PC-3 (cell line): ENCODE measurements around the gene CFD. TPM values are rescaled to one million over a fixed set of nuclear protein-coding genes. Genes with fewer than 3 reads are reported as not detected.
A peak's percentile ranks its signal among the peaks of the same experiment; 100 is the strongest.

Experiments
- ATAC-seq: fragments of 200-7000 bp; cut with Tn5 transposase; 2 replicates; pipeline ENCODE4 v1.9.1; 2020; ENCODE audit warnings: mild to moderate bottlenecking, moderate library complexity
- Bru-seq: library from RNA; stranded (reverse); fragments of 400-500 nt; gene quantifications from one replicate; lab custom pipeline; 2021; lab: Mats Ljungman, UMichigan
- BruChase-seq, 2 experiments: library from RNA; stranded (reverse); fragments of 400-500 nt; gene quantifications; one replicate each; lab custom pipeline; 2021; lab: Mats Ljungman, UMichigan
- BruUV-seq: library from RNA; stranded (reverse); fragments of 400-500 nt; replicated peaks from 2 replicates; lab custom pipeline; 2021; lab: Mats Ljungman, UMichigan
- CTCF ChIA-PET: fragments of 300-600 bp; sonication (Branson Sonifier 250); formaldehyde crosslinking; loops from one replicate; lab custom pipeline; 2022; ENCODE audit warnings: antibody characterized with exemption; lab: Charles Lee
- POLR2A ChIA-PET: fragments of 300-600 bp; sonication (Branson Sonifier 250); formaldehyde crosslinking; loops from one replicate; lab custom pipeline; 2022; ENCODE audit warnings: antibody characterized with exemption; ENCODE audit not compliant: unreplicated experiment; lab: Charles Lee
- DNase-seq: peaks from one replicate; pipeline ENCODE4 v3.0.0-alpha.2; 2015
- H2AFZ ChIP-seq: fragments of 300-600 bp; sonication (generic); 2 replicates; pipeline ENCODE4 v1.6.0; 2016; ENCODE audit warnings: antibody characterized with exemption, low read length
- H3F3A ChIP-seq: fragments of 300-600 bp; sonication (generic); one replicate; pipeline ENCODE4 v1.6.0; 2017; ENCODE audit warnings: antibody characterized with exemption, low read length, control low read depth, mild to moderate bottlenecking; ENCODE audit not compliant: unreplicated experiment
- H3K27ac ChIP-seq: fragments of 300-600 bp; sonication (generic); 2 replicates; pipeline ENCODE4 v1.5.1; 2016; ENCODE audit warnings: mild to moderate bottlenecking, low read length
- H3K27me3 ChIP-seq: fragments of 300-600 bp; sonication (generic); 2 replicates; pipeline ENCODE4 v1.6.1; 2016; ENCODE audit warnings: low read length, mixed read lengths
- H3K36me3 ChIP-seq: fragments of 300-600 bp; sonication (generic); 2 replicates; pipeline ENCODE4 v1.6.1; 2016; ENCODE audit warnings: low read depth, mixed run types, low read length, mixed read lengths
- H3K4me1 ChIP-seq: fragments of 300-600 bp; sonication (generic); 2 replicates; pipeline ENCODE4 v1.5.1; 2016; ENCODE audit warnings: low read length; ENCODE audit not compliant: insufficient read depth
- H3K4me2 ChIP-seq: fragments of 300-600 bp; sonication (generic); 2 replicates; pipeline ENCODE4 v1.6.0; 2016; ENCODE audit warnings: low read length
- H3K4me3 ChIP-seq: fragments of 300-600 bp; sonication (generic); 2 replicates; pipeline ENCODE4 v1.5.1; 2016; ENCODE audit warnings: mild to moderate bottlenecking, low read length, mixed read lengths
- H3K79me2 ChIP-seq: fragments of 300-600 bp; sonication (generic); 2 replicates; pipeline ENCODE4 v1.6.1; 2017; ENCODE audit warnings: low read length, mixed read lengths
- H3K9ac ChIP-seq: fragments of 300-600 bp; sonication (generic); 2 replicates; pipeline ENCODE4 v1.6.0; 2016; ENCODE audit warnings: mild to moderate bottlenecking, low read length
- H3K9me2 ChIP-seq: fragments of 300-600 bp; sonication (generic); replicated peaks from 2 replicates; pipeline ENCODE4 v1.6.1; 2016; ENCODE audit warnings: mixed run types, low read length, mixed read lengths
- H3K9me3 ChIP-seq: fragments of 300-600 bp; sonication (generic); 2 replicates; pipeline ENCODE4 v1.6.1; 2016; ENCODE audit warnings: low read length, mixed read lengths
- H4K20me1 ChIP-seq: fragments of 300-600 bp; sonication (generic); 2 replicates; pipeline ENCODE4 v1.6.1; 2016; ENCODE audit warnings: low read length, mixed read lengths
- EZH2 ChIP-seq: fragments of 300-600 bp; sonication (generic); IDR thresholded peaks from one replicate; pipeline ENCODE4 v1.6.1; 2017; ENCODE audit warnings: antibody characterized with exemption, mild to moderate bottlenecking, low read length; ENCODE audit not compliant: unreplicated experiment
- EZH2phosphoT487 ChIP-seq: fragments of 300-600 bp; sonication (generic); IDR thresholded peaks from 2 replicates; pipeline ENCODE4 v1.6.1; 2018; ENCODE audit warnings: mild to moderate bottlenecking, antibody characterized with exemption, low read length, borderline replicate concordance
- intact Hi-C: fragments of 100-400 bp; cut with micrococcal nuclease; formaldehyde crosslinking; loops from 2 replicates; pipeline ENCODE4 v1.9.0; 2023
- long read RNA-seq: library from polyadenylated mRNA; unstranded; transcript quantifications from one replicate; pipeline ENCODE4 v2.0.0, GENCODE V29; 2021; ENCODE audit not compliant: unreplicated experiment
- total RNA-seq: library from RNA; depleted of rRNA; stranded (reverse); fragments of >200 nt; gene quantifications from 2 replicates; pipeline ENCODE4 v1.2.3, GENCODE V29; 2014; rRNA removed
- TF ChIP-seq, protein P1 (sequence below): fragments of 300-600 bp; sonication (generic); conservative IDR thresholded peaks from 2 replicates; pipeline ENCODE4 v1.5.1; 2017; ENCODE audit warnings: antibody characterized with exemption, low read depth, mild to moderate bottlenecking, low read length

CFD gene
- total RNA-seq = 22.4 and 38.0 TPM in 2 replicates
- percentile 49 among the genes with signal in this experiment for Bru-seq, nascent RNA
- BruChase-seq, experiment 1, labeled RNA remaining after a 6-hour chase = percentile 26 among the genes with signal in this experiment
- BruChase-seq, experiment 2, labeled RNA remaining after a 2-hour chase = percentile 48 among the genes with signal in this experiment
- long read RNA-seq, transcript CFD-201 (5 exons, 1,201 nt) = major isoform, 9 of 27 reads
- long read RNA-seq, partial matches to known transcripts = 10 of 27 reads
- long read RNA-seq, other reads (novel, unspliced or antisense) = 8 of 27 reads

DNA sequence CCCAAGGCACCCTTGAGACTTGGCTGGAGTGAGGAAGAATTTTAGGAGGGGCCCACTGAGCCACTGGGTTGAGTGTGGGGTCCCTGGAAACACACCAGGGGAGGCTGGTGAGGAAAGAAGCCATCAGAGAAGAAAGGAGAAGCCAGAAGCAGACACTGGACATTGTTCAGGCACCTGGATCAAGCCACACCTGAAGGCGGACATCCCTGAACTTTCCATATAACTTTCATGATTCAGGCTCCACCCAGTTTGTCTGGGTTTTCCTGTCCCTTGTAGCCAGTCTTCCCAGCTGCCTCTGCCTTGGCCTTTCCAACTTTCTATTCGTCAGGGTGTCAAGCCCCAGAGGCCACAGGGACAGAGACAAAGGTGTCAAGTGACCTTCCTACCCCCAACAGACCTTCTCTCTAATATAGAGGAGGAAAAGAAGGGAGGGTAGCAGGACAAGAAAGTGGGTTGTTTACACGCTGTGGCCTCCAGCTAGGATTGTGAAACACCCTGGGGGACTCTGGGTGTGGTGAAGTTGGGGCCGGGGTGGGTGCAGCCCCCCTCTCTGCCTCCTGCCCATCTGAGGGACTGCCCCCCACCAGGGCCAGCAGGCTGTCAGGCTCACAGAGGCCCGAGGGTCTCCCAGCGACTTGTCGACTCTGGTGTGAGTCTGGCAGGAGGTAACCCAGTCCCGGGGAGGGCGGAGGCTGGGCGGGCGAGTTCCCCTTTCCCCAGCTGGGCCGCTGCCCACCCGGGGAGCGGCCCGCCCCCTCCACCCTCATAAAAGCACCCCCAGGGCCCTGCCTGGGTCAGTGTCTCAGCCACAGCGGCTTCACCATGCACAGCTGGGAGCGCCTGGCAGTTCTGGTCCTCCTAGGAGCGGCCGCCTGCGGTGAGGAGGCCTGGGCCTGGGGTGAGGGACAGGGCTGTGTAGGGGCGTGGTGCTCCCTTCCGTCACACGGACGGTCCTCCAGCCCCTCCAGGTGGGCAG lies at the start of gene CFD:
CFD (plus strand) TSS at position 797 of the 976 bp plus-strand sequence; CDS start at position 823, 26 bp downstream.
- TF ChIP-seq, protein P1, sequence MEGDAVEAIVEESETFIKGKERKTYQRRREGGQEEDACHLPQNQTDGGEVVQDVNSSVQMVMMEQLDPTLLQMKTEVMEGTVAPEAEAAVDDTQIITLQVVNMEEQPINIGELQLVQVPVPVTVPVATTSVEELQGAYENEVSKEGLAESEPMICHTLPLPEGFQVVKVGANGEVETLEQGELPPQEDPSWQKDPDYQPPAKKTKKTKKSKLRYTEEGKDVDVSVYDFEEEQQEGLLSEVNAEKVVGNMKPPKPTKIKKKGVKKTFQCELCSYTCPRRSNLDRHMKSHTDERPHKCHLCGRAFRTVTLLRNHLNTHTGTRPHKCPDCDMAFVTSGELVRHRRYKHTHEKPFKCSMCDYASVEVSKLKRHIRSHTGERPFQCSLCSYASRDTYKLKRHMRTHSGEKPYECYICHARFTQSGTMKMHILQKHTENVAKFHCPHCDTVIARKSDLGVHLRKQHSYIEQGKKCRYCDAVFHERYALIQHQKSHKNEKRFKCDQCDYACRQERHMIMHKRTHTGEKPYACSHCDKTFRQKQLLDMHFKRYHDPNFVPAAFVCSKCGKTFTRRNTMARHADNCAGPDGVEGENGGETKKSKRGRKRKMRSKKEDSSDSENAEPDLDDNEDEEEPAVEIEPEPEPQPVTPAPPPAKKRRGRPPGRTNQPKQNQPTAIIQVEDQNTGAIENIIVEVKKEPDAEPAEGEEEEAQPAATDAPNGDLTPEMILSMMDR = no peak
- TF ChIP-seq EZH2 (no peak), EZH2phosphoT487 (no peak)
- CTCF ChIA-PET = no interaction called here
- Histone ChIP-seq H3K9ac (peak within 1 kb of the TSS; percentile 35; the same call in 1 of the 2 replicates), H3K27me3 (no peaks in the 10 kb centered on the region), H3F3A (no peaks in the 10 kb centered on the region), H4K20me1 (no peaks in the 10 kb centered on the region), H2AFZ (peak within 1 kb of the TSS; percentile 63; the same call in 1 of the 2 replicates), H3K4me3 (peak within 1 kb of the TSS; percentile 69), H3K27ac (no peak within 1 kb of the TSS), H3K9me2 (no peaks in the 10 kb centered on the region), H3K79me2 (no peaks in the 10 kb centered on the region), H3K36me3 (no peaks in the 10 kb centered on the region), H3K4me1 (no peaks in the 10 kb centered on the region), H3K4me2 (peak within 1 kb of the TSS; percentile 73), H3K9me3 (no peaks in the 10 kb centered on the region)
- DNase-seq = no peak
- POLR2A ChIA-PET = interaction anchor here (0.5 kb wide), 1 partner anchor 144 kb away, joined by 3 read pairs; no protein-coding TSS in a partner anchor
- no peak for ATAC-seq
- intact Hi-C loops = no loop called here
- BruUV-seq = no TSS peak

DNA sequence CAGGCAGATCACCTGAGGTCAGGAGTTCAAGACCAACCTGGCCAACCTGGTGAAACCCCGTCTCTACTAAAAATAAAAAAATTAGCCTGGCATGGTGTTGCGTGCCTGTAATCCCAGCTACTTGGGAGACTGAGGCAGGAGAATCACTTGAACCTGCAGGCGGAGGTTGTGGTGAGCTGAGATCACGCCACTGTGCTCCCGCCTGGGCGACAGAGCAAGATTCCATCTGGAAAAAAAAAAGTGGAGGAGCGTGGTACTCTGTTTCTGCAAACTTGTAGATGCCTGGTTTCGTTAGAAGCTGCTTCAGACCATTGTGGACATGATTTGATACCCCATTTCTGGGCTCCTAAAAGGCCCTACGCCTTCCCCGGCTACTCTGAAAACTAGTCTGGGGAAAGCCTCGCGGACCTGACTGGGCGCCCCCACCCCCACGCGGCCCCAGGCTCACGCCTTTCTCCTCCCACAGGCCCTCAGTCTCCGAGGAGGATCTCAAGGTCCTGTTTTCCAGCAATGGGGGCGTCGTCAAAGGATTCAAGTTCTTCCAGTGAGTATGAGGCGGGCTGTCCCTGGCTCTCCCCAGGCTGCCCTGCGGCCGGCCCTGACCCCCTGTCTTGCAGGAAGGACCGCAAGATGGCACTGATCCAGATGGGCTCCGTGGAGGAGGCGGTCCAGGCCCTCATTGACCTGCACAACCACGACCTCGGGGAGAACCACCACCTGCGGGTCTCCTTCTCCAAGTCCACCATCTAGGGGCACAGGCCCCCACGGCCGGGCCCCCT lies 49.2 kb upstream of the CFD start:
- no peaks in the 10 kb centered on the region for H3K27me3 ChIP-seq
- peaks cover 28% of the 10 kb centered on the region for H3K79me2 ChIP-seq
- CTCF ChIA-PET = no interaction called here
- ATAC-seq (no peak), DNase-seq (no peak)
- intact Hi-C loops = no loop called here
- H3K27ac ChIP-seq = no peak overlapping the region
- peaks cover 28% of the 10 kb centered on the region for H4K20me1 ChIP-seq
- no peaks in the 10 kb centered on the region for H3K9me2 ChIP-seq
- no TSS peak for BruUV-seq
- no peak overlapping the region for H3K4me3 ChIP-seq
- H3K36me3 ChIP-seq = peaks cover 43% of the 10 kb centered on the region
- H3K9ac ChIP-seq = no peak overlapping the region
- TF ChIP-seq, protein P1 = no peak
- TF ChIP-seq EZH2 (no peak), EZH2phosphoT487 (no peak)
- H3F3A ChIP-seq = no peaks in the 10 kb centered on the region
- no peak overlapping the region for H3K4me2 ChIP-seq
- POLR2A ChIA-PET = no interaction called here
- no peaks in the 10 kb centered on the region for H3K9me3 ChIP-seq
- no peak overlapping the region for H2AFZ ChIP-seq
- H3K4me1 ChIP-seq = no peaks in the 10 kb centered on the region
